HG02884 (cell line): ENCODE data around the gene HOXC11.

ENCODE experiments used
- ATAC-seq: cut with Tn5 transposase; IDR thresholded peaks from one replicate; pipeline ENCODE4 v1.9.1; 2021; ENCODE audit warnings: mild to moderate bottlenecking, moderate library complexity; ENCODE audit not compliant: unreplicated experiment

HOXC11 gene

GRCh38 chr12:53972722-53973235 lies at the start of gene HOXC11:
HOXC11 (plus strand) TSS chr12:53973126; CDS start chr12:53973242, 116 bp downstream.
- ATAC-seq: no peak

GRCh38 chr12:53924521-53925405 lies 48.2 kb upstream of the HOXC11 start:
- no peak for ATAC-seq

GRCh38 chr12:53927220-53928029 lies 45.5 kb upstream of the HOXC11 start:
- ATAC-seq: no peak

GRCh38 chr12:53928054-53928835 lies 44.7 kb upstream of the HOXC11 start:
- no peak for ATAC-seq

- no peak for ATAC-seq
Measured at GRCh38 chr12:53929527-53929926, 43.4 kb upstream of the HOXC11 start.

- ATAC-seq: no peak
Measured at GRCh38 chr12:53930591-53931255, 42.2 kb upstream of the HOXC11 start.

- ATAC-seq: no peak
Measured at GRCh38 chr12:53931844-53932581, 40.9 kb upstream of the HOXC11 start.

- ATAC-seq: no peak
Measured at GRCh38 chr12:53932915-53933314, 40.0 kb upstream of the HOXC11 start.

GRCh38 chr12:53935383-53936341 lies 37.3 kb upstream of the HOXC11 start:
- no peak for ATAC-seq

GRCh38 chr12:53937099-53937498 lies 35.8 kb upstream of the HOXC11 start:
- no peak for ATAC-seq

GRCh38 chr12:53937596-53938325 lies 35.2 kb upstream of the HOXC11 start:
- ATAC-seq: no peak

GRCh38 chr12:53938326-53939140 lies 34.4 kb upstream of the HOXC11 start, which contains the start of gene HOXC13:
HOXC13 (plus strand) TSS chr12:53938831; CDS start chr12:53938907, 76 bp downstream.
- ATAC-seq: no peak

- no peak for ATAC-seq
Measured at GRCh38 chr12:53939141-53940108, 33.5 kb upstream of the HOXC11 start.

- ATAC-seq: no peak
Measured at GRCh38 chr12:53940443-53941014, 32.4 kb upstream of the HOXC11 start.

GRCh38 chr12:53941187-53941586 lies 31.7 kb upstream of the HOXC11 start:
- no peak for ATAC-seq
